Effector memory CD8-positive, alpha-beta T cell (primary cell): Measurements from ENCODE around the gene CCDC102A.
A peak's percentile ranks its signal among the peaks of the same experiment; 100 is the strongest.

Experiments
- ATAC-seq: fragments of 150-1000 bp; cut with Tn5 transposase; replicated peaks from 2 replicates; pipeline ENCODE4 v1.10.0; 2021; ENCODE audit warnings: mild to moderate bottlenecking, moderate library complexity
- DNase-seq, 3 experiments: peaks; one replicate each; pipeline ENCODE4 v3.0.0; 2021
- H3K27ac Mint-ChIP-seq, 2 donors: one replicate each; pipeline ENCODE4 v1.8.0; 2022; ENCODE audit warnings: mild to moderate bottlenecking in 2 of 2, mixed read lengths in 2 of 2, moderate library complexity in 2 of 2
- H3K27me3 Mint-ChIP-seq, 2 donors: one replicate each; pipeline ENCODE4 v1.8.0; 2022; ENCODE audit warnings: mixed read lengths in 2 of 2
- H3K36me3 Mint-ChIP-seq: one replicate; pipeline ENCODE4 v1.8.0; 2022; ENCODE audit warnings: mild to moderate bottlenecking, moderate library complexity, mixed read lengths; ENCODE audit not compliant: insufficient read depth
- H3K4me1 Mint-ChIP-seq, 2 donors: one replicate each; pipeline ENCODE4 v1.8.0; 2022; ENCODE audit warnings: low read depth in 2 of 2, mixed read lengths in 2 of 2
- H3K4me3 Mint-ChIP-seq, 2 donors: one replicate each; pipeline ENCODE4 v1.8.0; 2022; ENCODE audit warnings: mild to moderate bottlenecking in 2 of 2, mixed read lengths in 2 of 2, moderate library complexity in 2 of 2
- H3K9me3 Mint-ChIP-seq, 2 donors: one replicate each; pipeline ENCODE4 v1.8.0; 2022; ENCODE audit warnings: mixed read lengths in 2 of 2

The CCDC102A gene

GRCh38 chr16:57516176-57516725, 20.1 kb downstream of the CCDC102A start:
- ATAC-seq (no peak), DNase-seq (no peak)
- Mint-ChIP-seq H3K4me3 (no peak overlapping the region), H3K27me3 (no peaks in the 10 kb centered on the region), H3K4me1 (peaks cover 8% of the 10 kb centered on the region in 2 donors), H3K9me3 (no peaks in the 10 kb centered on the region), H3K27ac (peak overlapping the region in 1 of 2 donors; percentile 68), H3K36me3 (peaks cover 17% of the 10 kb centered on the region)

- Mint-ChIP-seq H3K27me3 (no peaks in the 10 kb centered on the region), H3K4me3 (no peak overlapping the region), H3K4me1 (peaks cover 3 to 5% of the 10 kb centered on the region in 2 donors), H3K27ac (peak overlapping the region in 1 of 2 donors; percentile 63), H3K36me3 (peaks cover 17% of the 10 kb centered on the region), H3K9me3 (no peaks in the 10 kb centered on the region)
- ATAC-seq: no peak
- no peak for DNase-seq
Measured at GRCh38 chr16:57514791-57515600, 21.4 kb downstream of the CCDC102A start.

GRCh38 chr16:57514371-57514770, 22.0 kb downstream of the CCDC102A start:
- Mint-ChIP-seq H3K27ac (no peak overlapping the region), H3K9me3 (no peaks in the 10 kb centered on the region), H3K4me1 (peaks cover 0 to 4% of the 10 kb centered on the region in 2 donors), H3K4me3 (no peak overlapping the region), H3K27me3 (no peaks in the 10 kb centered on the region), H3K36me3 (peaks cover 15% of the 10 kb centered on the region)
- ATAC-seq (no peak), DNase-seq (no peak)

- Mint-ChIP-seq H3K27ac (no peak overlapping the region), H3K4me1 (no peaks in the 10 kb centered on the region), H3K4me3 (no peak overlapping the region), H3K27me3 (no peaks in the 10 kb centered on the region), H3K36me3 (peaks cover 11% of the 10 kb centered on the region), H3K9me3 (no peaks in the 10 kb centered on the region)
- DNase-seq (no peak), ATAC-seq (no peak)
Measured at GRCh38 chr16:57513371-57514102, 22.8 kb downstream of the CCDC102A start.

- ATAC-seq: no peak
- H3K9me3 Mint-ChIP-seq: no peaks in the 10 kb centered on the region
- no peak for DNase-seq
Measured at GRCh38 chr16:57512296-57513001, 23.9 kb downstream of the CCDC102A start.

GRCh38 chr16:57510016-57510871, 26.1 kb downstream of the CCDC102A start:
- peaks cover 11% of the 10 kb centered on the region for H3K36me3 Mint-ChIP-seq
- no peaks in the 10 kb centered on the region for H3K9me3 Mint-ChIP-seq
- no peaks in the 10 kb centered on the region for H3K4me1 Mint-ChIP-seq
- H3K27ac Mint-ChIP-seq: no peak overlapping the region
- peaks cover 7 to 15% of the 10 kb centered on the region in 2 donors for H3K27me3 Mint-ChIP-seq
- ATAC-seq (no peak), DNase-seq (no peak)
- H3K4me3 Mint-ChIP-seq: no peak overlapping the region

More at GRCh38 chr16:57512296-57513001, 23.9 kb downstream of the CCDC102A start:
- Mint-ChIP-seq H3K27me3 (peaks cover 0 to under 1% of the 10 kb centered on the region in 2 donors), H3K4me3 (no peak overlapping the region), H3K27ac (no peak overlapping the region), H3K4me1 (no peaks in the 10 kb centered on the region), H3K36me3 (peaks cover 11% of the 10 kb centered on the region)

GRCh38 chr16:57509231-57509923, 27.0 kb downstream of the CCDC102A start:
- H3K36me3 Mint-ChIP-seq: peaks cover 8% of the 10 kb centered on the region

GRCh38 chr16:57508035-57508425, 28.3 kb downstream of the CCDC102A start:
- no peak for DNase-seq
- no peak overlapping the region for H3K27ac Mint-ChIP-seq
- H3K4me3 Mint-ChIP-seq: no peak overlapping the region

More at GRCh38 chr16:57509231-57509923, 27.0 kb downstream of the CCDC102A start:
- DNase-seq (no peak), ATAC-seq (no peak)
- no peak overlapping the region for H3K27ac Mint-ChIP-seq
- no peaks in the 10 kb centered on the region for H3K4me1 Mint-ChIP-seq
- no peaks in the 10 kb centered on the region for H3K9me3 Mint-ChIP-seq
- peaks cover 7 to 15% of the 10 kb centered on the region in 2 donors for H3K27me3 Mint-ChIP-seq
- H3K4me3 Mint-ChIP-seq: no peak overlapping the region

GRCh38 chr16:57507136-57508034, 29.0 kb downstream of the CCDC102A start:
- H3K27me3 Mint-ChIP-seq: peaks cover 7 to 15% of the 10 kb centered on the region in 2 donors
- no peaks in the 10 kb centered on the region for H3K9me3 Mint-ChIP-seq
- peaks cover under 1% of the 10 kb centered on the region for H3K36me3 Mint-ChIP-seq
- no peaks in the 10 kb centered on the region for H3K4me1 Mint-ChIP-seq
- ATAC-seq (no peak), DNase-seq (no peak)
- H3K27ac Mint-ChIP-seq: no peak overlapping the region
- H3K4me3 Mint-ChIP-seq: no peak overlapping the region

More at GRCh38 chr16:57508035-57508425, 28.3 kb downstream of the CCDC102A start:
- Mint-ChIP-seq H3K36me3 (peaks cover 7% of the 10 kb centered on the region), H3K27me3 (peaks cover 7 to 15% of the 10 kb centered on the region in 2 donors), H3K9me3 (no peaks in the 10 kb centered on the region), H3K4me1 (no peaks in the 10 kb centered on the region)
- ATAC-seq: no peak

- no peak overlapping the region for H3K4me3 Mint-ChIP-seq
- no peak for ATAC-seq
- no peak overlapping the region for H3K27ac Mint-ChIP-seq
- peaks cover 3 to 8% of the 10 kb centered on the region in 2 donors for H3K4me1 Mint-ChIP-seq
- H3K27me3 Mint-ChIP-seq: peaks cover 7 to 15% of the 10 kb centered on the region in 2 donors
- H3K9me3 Mint-ChIP-seq: no peaks in the 10 kb centered on the region
- DNase-seq: no peak
- no peaks in the 10 kb centered on the region for H3K36me3 Mint-ChIP-seq
Measured at GRCh38 chr16:57505169-57505568, 31.2 kb downstream of the CCDC102A start.

GRCh38 chr16:57504491-57504890, 31.9 kb downstream of the CCDC102A start:
- ATAC-seq: no peak
- no peak overlapping the region for H3K4me3 Mint-ChIP-seq

More at GRCh38 chr16:57504491-57504890, 31.9 kb downstream of the CCDC102A start:
- Mint-ChIP-seq H3K4me1 (peaks cover 3 to 8% of the 10 kb centered on the region in 2 donors), H3K27me3 (peaks cover 7 to 15% of the 10 kb centered on the region in 2 donors), H3K9me3 (no peaks in the 10 kb centered on the region), H3K27ac (no peak overlapping the region), H3K36me3 (no peaks in the 10 kb centered on the region)
- DNase-seq: no peak
